HepG2 (cell line): ENCODE results near the gene PTPRU. TPM values are rescaled to one million over a fixed set of nuclear protein-coding genes. Genes with fewer than 3 reads are reported as not detected.
A peak's percentile ranks its signal among the peaks of the same experiment; 100 is the strongest.

Experiments
- CBX2 ChIP-seq, 2 experiments: fragments of 200-600 bp in 1 of 2; sonication (generic); formaldehyde crosslinking in 1 of 2; IDR thresholded peaks; 2 replicates each; pipeline versions ENCODE4 v1.7.0 to v1.8.1; 2018 to 2022; ENCODE audit warnings: low read depth in 2 of 2, low read length in 1 of 2, mild to moderate bottlenecking in 1 of 2, missing genetic modification reagents in 1 of 2
- FOXA1 ChIP-seq, 2 experiments: fragments of 450-650 bp in 1 of 2; sonication (generic) in 1 of 2; formaldehyde crosslinking in 1 of 2; IDR thresholded peaks; 2 replicates each; pipeline versions ENCODE4 v1.4.0 to v1.6.1; 2016 to 2020; ENCODE audit warnings: missing genetic modification reagents in 1 of 2
- FOXP1 ChIP-seq, 2 experiments: fragments of 450-650 bp in 1 of 2; IDR thresholded peaks; 2 replicates each; pipeline ENCODE4 v1.6.1; 2017 to 2018; ENCODE audit warnings: antibody characterized with exemption in 1 of 2
- KLF9 ChIP-seq: IDR thresholded peaks from 2 replicates; pipeline ENCODE4 v1.6.1; 2016; ENCODE audit warnings: low read depth
- MXD4 ChIP-seq: IDR thresholded peaks from 2 replicates; pipeline ENCODE4 v1.6.1; 2016; ENCODE audit warnings: mild to moderate bottlenecking, missing biosample characterization, missing genetic modification reagents
- NONO ChIP-seq, 2 experiments: fragments of 450-650 bp in 1 of 2; sonication (generic) in 1 of 2; formaldehyde crosslinking in 1 of 2; IDR thresholded peaks in 1 of 2; conservative IDR thresholded peaks in 1 of 2; 2 replicates each; pipeline versions ENCODE4 v1.6.1 to v1.8.0; 2017 to 2022; ENCODE audit warnings: mild to moderate bottlenecking in 1 of 2, missing genetic modification reagents in 1 of 2, moderate library complexity in 1 of 2
- SAFB2 ChIP-seq: sonication (generic); formaldehyde crosslinking; IDR thresholded peaks from 2 replicates; pipeline ENCODE4 v1.5.1; 2020; ENCODE audit warnings: missing genetic modification reagents, low read depth, mild to moderate bottlenecking, borderline replicate concordance
- SRY ChIP-seq: sonication (generic); formaldehyde crosslinking; IDR thresholded peaks from 2 replicates; pipeline ENCODE4 v1.8.0; 2022; ENCODE audit warnings: mild to moderate bottlenecking, missing genetic modification reagents
- TAF1 ChIP-seq: sonication (generic); formaldehyde crosslinking; IDR thresholded peaks from 2 replicates; pipeline ENCODE4 v1.4.0; 2020; ENCODE audit warnings: missing genetic modification reagents
- XRCC5 ChIP-seq: fragments of 200-400 bp; formaldehyde crosslinking; optimal IDR thresholded peaks from 2 replicates; pipeline ENCODE3; 2017; ENCODE audit warnings: mild to moderate bottlenecking, low read length
- ZNF205 ChIP-seq: IDR thresholded peaks from 2 replicates; pipeline ENCODE4 v1.6.1; 2018; ENCODE audit warnings: missing biosample characterization, missing genetic modification reagents
- ZNF207 ChIP-seq: fragments of 450-650 bp; IDR thresholded peaks from 2 replicates; pipeline ENCODE4 v1.6.1; 2016; ENCODE audit warnings: antibody characterized with exemption, borderline replicate concordance
- ZNF235 ChIP-seq: sonication (generic); formaldehyde crosslinking; IDR thresholded peaks from 2 replicates; pipeline ENCODE4 v1.8.1; 2023; ENCODE audit warnings: mild to moderate bottlenecking, missing genetic modification reagents, borderline replicate concordance
- ZNF839 ChIP-seq: sonication (generic); formaldehyde crosslinking; IDR thresholded peaks from 2 replicates; pipeline ENCODE4 v1.4.0; 2020; ENCODE audit warnings: missing genetic modification reagents, mild to moderate bottlenecking, borderline replicate concordance
- polyA plus RNA-seq, 8 experiments: library from polyadenylated mRNA; depleted of rRNA in 3 of 8; stranded (reverse) in 7 of 8; unstranded in 1 of 8; fragments of >200 nt; fragmentation: Illumina TruSeq in 4 of 8; extraction: Trizol in 4 of 8; gene quantifications; 2 replicates each; pipeline versions ENCODE4 v1.2.1 to v1.2.3, GENCODE V29; 2011 to 2016; ENCODE audit warnings: low read depth in 4 of 8, missing spikeins in 1 of 8, mixed read lengths in 1 of 8; ENCODE audit not compliant: insufficient read depth in 1 of 8
- total RNA-seq, 5 experiments: library from RNA; depleted of rRNA; stranded (reverse); fragments of >200 nt; fragmentation: Illumina TruSeq; extraction: Trizol; gene quantifications; 2 replicates each; pipeline ENCODE4 v1.2.3, GENCODE V29; 2016; ENCODE audit warnings: low read depth in 1 of 5
- TF ChIP-seq, protein P1 (sequence below), 2 experiments: fragments of 450-650 bp in 1 of 2; sonication (generic) in 1 of 2; formaldehyde crosslinking in 1 of 2; IDR thresholded peaks; 2 replicates each; pipeline versions ENCODE4 v1.6.1 to v1.8.0; 2016 to 2022; ENCODE audit warnings: antibody characterized with exemption in 1 of 2, mild to moderate bottlenecking in 1 of 2, missing genetic modification reagents in 1 of 2
- TF ChIP-seq, protein P2 (sequence below): sonication (generic); formaldehyde crosslinking; IDR thresholded peaks from 2 replicates; pipeline ENCODE4 v1.5.1; 2020; ENCODE audit warnings: mild to moderate bottlenecking, missing genetic modification reagents
- TF ChIP-seq, protein P3 (sequence below): sonication (generic); formaldehyde crosslinking; IDR thresholded peaks from 2 replicates; pipeline ENCODE4 v1.4.0; 2020; ENCODE audit warnings: low read depth, mild to moderate bottlenecking, missing genetic modification reagents

Gene PTPRU
- total and polyA plus RNA-seq, 2 of the 13 experiments (the other 11 are each of a cell fraction or from before 2014, with no cell fraction given): 21.6 to 22.3 TPM

DNA sequence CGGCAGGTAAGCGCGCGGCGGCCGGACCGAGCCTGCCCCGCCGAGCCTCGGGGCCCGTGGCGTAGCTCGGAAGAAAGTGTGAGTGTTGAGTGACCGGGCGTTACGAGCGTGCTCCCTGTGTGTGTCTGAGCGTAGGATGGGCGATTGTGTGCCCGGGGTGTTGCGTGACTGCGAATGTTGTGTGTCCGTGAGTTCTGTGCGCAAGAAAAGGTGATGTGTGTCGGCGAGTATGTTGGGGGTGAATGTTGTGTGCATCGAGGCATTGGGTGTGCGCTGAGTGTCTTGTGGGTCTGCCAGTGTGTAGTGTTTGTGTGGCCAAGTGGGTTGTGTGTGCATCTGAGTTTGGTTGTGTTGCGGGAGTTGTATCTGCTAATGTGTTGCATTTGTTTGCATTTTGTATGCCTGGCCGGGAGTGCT is 398 bp downstream of the PTPRU start (continued):
- TF ChIP-seq, protein P1, sequence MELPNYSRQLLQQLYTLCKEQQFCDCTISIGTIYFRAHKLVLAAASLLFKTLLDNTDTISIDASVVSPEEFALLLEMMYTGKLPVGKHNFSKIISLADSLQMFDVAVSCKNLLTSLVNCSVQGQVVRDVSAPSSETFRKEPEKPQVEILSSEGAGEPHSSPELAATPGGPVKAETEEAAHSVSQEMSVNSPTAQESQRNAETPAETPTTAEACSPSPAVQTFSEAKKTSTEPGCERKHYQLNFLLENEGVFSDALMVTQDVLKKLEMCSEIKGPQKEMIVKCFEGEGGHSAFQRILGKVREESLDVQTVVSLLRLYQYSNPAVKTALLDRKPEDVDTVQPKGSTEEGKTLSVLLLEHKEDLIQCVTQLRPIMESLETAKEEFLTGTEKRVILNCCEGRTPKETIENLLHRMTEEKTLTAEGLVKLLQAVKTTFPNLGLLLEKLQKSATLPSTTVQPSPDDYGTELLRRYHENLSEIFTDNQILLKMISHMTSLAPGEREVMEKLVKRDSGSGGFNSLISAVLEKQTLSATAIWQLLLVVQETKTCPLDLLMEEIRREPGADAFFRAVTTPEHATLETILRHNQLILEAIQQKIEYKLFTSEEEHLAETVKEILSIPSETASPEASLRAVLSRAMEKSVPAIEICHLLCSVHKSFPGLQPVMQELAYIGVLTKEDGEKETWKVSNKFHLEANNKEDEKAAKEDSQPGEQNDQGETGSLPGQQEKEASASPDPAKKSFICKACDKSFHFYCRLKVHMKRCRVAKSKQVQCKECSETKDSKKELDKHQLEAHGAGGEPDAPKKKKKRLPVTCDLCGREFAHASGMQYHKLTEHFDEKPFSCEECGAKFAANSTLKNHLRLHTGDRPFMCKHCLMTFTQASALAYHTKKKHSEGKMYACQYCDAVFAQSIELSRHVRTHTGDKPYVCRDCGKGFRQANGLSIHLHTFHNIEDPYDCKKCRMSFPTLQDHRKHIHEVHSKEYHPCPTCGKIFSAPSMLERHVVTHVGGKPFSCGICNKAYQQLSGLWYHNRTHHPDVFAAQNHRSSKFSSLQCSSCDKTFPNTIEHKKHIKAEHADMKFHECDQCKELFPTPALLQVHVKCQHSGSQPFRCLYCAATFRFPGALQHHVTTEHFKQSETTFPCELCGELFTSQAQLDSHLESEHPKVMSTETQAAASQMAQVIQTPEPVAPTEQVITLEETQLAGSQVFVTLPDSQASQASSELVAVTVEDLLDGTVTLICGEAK (IDR thresholded peaks at IDR 0.05): no peak
- TF ChIP-seq, protein P1 (CRISPR knock-in tag; IDR thresholded peaks at IDR 0.05): no peak
- TF ChIP-seq ZNF839 (CRISPR knock-in tag) (no peak), CBX2 (IDR thresholded peaks at IDR 0.05; ENCODE audit: low read depth, low read length) (no peak), CBX2 (CRISPR knock-in tag; IDR thresholded peaks at IDR 0.05; ENCODE audit: low read depth) (no peak), KLF9 (CRISPR knock-in tag) (no peak), ZNF205 (CRISPR knock-in tag) (no peak), ZNF235 (CRISPR knock-in tag) (no peak), SAFB2 (CRISPR knock-in tag) (no peak), XRCC5 (no peak), MXD4 (CRISPR knock-in tag) (no peak), NONO (IDR thresholded peaks at IDR 0.05) (no peak), NONO (CRISPR knock-in tag; conservative IDR thresholded peaks at IDR 0.05) (no peak), SRY (no peak), TAF1 (no peak), ZNF207 (0 out of 2 replicates have a peak, but pooled peaks have one; percentile 20), FOXA1 (IDR thresholded peaks at IDR 0.05) (0 out of 2 replicates have a peak, but pooled peaks have one; percentile 13), FOXA1 (CRISPR knock-in tag; IDR thresholded peaks at IDR 0.05) (no peak), FOXP1 (IDR thresholded peaks at IDR 0.05) (no peak), FOXP1 (CRISPR knock-in tag; IDR thresholded peaks at IDR 0.05) (no peak)
- TF ChIP-seq, protein P2, sequence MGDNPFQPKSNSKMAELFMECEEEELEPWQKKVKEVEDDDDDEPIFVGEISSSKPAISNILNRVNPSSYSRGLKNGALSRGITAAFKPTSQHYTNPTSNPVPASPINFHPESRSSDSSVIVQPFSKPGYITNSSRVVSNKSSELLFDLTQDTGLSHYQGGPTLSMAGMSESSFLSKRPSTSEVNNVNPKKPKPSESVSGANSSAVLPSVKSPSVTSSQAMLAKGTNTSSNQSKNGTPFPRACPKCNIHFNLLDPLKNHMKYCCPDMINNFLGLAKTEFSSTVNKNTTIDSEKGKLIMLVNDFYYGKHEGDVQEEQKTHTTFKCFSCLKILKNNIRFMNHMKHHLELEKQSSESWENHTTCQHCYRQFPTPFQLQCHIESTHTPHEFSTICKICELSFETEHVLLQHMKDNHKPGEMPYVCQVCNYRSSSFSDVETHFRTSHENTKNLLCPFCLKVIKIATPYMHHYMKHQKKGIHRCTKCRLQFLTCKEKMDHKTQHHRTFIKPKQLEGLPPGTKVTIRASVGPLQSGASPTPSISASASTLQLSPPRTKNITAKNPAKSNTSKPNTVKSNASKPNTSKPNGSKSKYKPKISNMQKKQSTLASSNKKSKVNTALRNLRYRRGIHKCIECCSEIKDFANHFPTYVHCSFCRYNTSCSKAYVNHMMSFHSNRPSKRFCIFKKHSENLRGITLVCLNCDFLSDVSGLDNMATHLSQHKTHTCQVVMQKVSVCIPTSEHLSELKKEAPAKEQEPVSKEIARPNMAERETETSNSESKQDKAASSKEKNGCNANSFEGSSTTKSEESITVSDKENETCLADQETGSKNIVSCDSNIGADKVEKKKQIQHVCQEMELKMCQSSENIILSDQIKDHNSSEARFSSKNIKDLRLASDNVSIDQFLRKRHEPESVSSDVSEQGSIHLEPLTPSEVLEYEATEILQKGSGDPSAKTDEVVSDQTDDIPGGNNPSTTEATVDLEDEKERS (CRISPR knock-in tag): no peak
- TF ChIP-seq, protein P3, sequence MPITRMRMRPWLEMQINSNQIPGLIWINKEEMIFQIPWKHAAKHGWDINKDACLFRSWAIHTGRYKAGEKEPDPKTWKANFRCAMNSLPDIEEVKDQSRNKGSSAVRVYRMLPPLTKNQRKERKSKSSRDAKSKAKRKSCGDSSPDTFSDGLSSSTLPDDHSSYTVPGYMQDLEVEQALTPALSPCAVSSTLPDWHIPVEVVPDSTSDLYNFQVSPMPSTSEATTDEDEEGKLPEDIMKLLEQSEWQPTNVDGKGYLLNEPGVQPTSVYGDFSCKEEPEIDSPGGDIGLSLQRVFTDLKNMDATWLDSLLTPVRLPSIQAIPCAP (CRISPR knock-in tag): no peak
